Gastrocnemius medialis (tissue), 4 donors: ENCODE results near the gene TET2. TPM values are rescaled to one million over a fixed set of nuclear protein-coding genes. Genes with fewer than 3 reads are reported as not detected.

Source experiments
- ATAC-seq, 2 donors: fragments of 150-250 bp; one replicate each; pipeline ENCODE4 v1.9.1; 2016
- DNase-seq, 2 donors: peaks; one replicate each; pipeline ENCODE4 v3.0.0-alpha.2; 2019
- H3K27ac ChIP-seq, 4 donors: fragments of 200-600 bp; sonication (generic); 1 replicate in 1 of 4; 2 replicates in 3 of 4; pipeline ENCODE4 v1.5.1; 2016 to 2018; ENCODE audit warnings: mild to moderate bottlenecking in 2 of 4, moderate library complexity in 1 of 4
- H3K27me3 ChIP-seq, 3 donors: fragments of 200-600 bp; sonication (generic) in 2 of 3; 1 replicate in 1 of 3; 2 replicates in 2 of 3; pipeline versions ENCODE4 v1.5.1 to v1.6.0; 2016 to 2019; ENCODE audit warnings: mild to moderate bottlenecking in 1 of 3, moderate library complexity in 1 of 3
- H3K36me3 ChIP-seq, 2 donors: fragments of 200-600 bp; sonication (generic) in 1 of 2; one replicate each; pipeline ENCODE4 v1.5.1; 2017 to 2018
- H3K4me1 ChIP-seq, 2 donors: fragments of 200-600 bp; sonication (generic) in 1 of 2; one replicate each; pipeline ENCODE4 v1.5.1; 2016 to 2017; ENCODE audit warnings: mild to moderate bottlenecking in 2 of 2
- H3K4me3 ChIP-seq, 4 donors: fragments of 200-600 bp; sonication (generic) in 3 of 4; 1 replicate in 1 of 4; 2 replicates in 3 of 4; pipeline ENCODE4 v1.5.1; 2016 to 2019; ENCODE audit warnings: mild to moderate bottlenecking in 2 of 4
- H3K9me3 ChIP-seq, 3 donors: fragments of 200-600 bp; sonication (generic) in 2 of 3; 1 replicate in 1 of 3; 2 replicates in 2 of 3; pipeline ENCODE4 v1.5.1; 2016 to 2019
- CTCF ChIP-seq, 5 experiments: fragments of 450-650 bp in 3 of 5; fragments of 200-600 bp in 2 of 5; sonication (generic) in 2 of 5; IDR thresholded peaks in 4 of 5; conservative IDR thresholded peaks in 1 of 5; 1 replicate in 4 of 5; 2 replicates in 1 of 5; pipeline ENCODE4 v1.5.1; 2016 to 2019; ENCODE audit warnings: antibody characterized with exemption in 5 of 5, mild to moderate bottlenecking in 3 of 5, moderate library complexity in 3 of 5
- POLR2A ChIP-seq, 2 donors: fragments of 450-650 bp; IDR thresholded peaks; one replicate each; pipeline ENCODE4 v1.6.1; 2017; ENCODE audit warnings: antibody characterized with exemption in 2 of 2, mild to moderate bottlenecking in 2 of 2, moderate library complexity in 2 of 2
- in situ Hi-C, 4 donors: fragments of 200-750 bp; cut with MboI; loops; one replicate each; pipeline versions ENCODE4 v1.15.0 to v1.8.0; 2017; ENCODE audit warnings: low sequenced_read_pairs in 4 of 4
- intact Hi-C: fragments of 100-400 bp; cut with DNase I; formaldehyde crosslinking; loops from one replicate; pipeline ENCODE4 v1.15.1; 2023; ENCODE audit warnings: low total_unique reads
- total RNA-seq, 4 donors: library from RNA; depleted of rRNA; stranded (reverse); fragments of >200 nt; gene quantifications; one replicate each; pipeline versions ENCODE4 v1.1.0 to v1.2.3, GENCODE V29; 2016

Gene TET2
- total RNA-seq, 4 donors from 2014 or later = 12.9 to 18.0 (median 16.4) TPM

- Histone ChIP-seq H3K27ac (no peak overlapping the region), H3K9me3 (no peaks in the 10 kb centered on the region), H3K27me3 (no peaks in the 10 kb centered on the region), H3K36me3 (peaks cover 0 to 14% of the 10 kb centered on the region in 2 donors), H3K4me1 (peaks cover 0 to 6% of the 10 kb centered on the region in 2 donors), H3K4me3 (no peak overlapping the region)
- no peak for TF ChIP-seq POLR2A (IDR thresholded peaks at IDR 0.05)
- in situ Hi-C loops (no loop called here), intact Hi-C loops (no loop called here)
- no peak for ATAC-seq
- no peak for DNase-seq
These were observed 83.6 kb downstream of the TET2 start for GRCh38 chr4:105230287-105230686.

GRCh38 chr4:105232374-105232773 lies 85.7 kb downstream of the TET2 start:
- DNase-seq (no peak), ATAC-seq (no peak)
- in situ Hi-C loops (no loop called here), intact Hi-C loops (no loop called here)
- H3K27me3 ChIP-seq = no peaks in the 10 kb centered on the region
- TF ChIP-seq POLR2A (IDR thresholded peaks at IDR 0.05) = no peak
- no peak for TF ChIP-seq CTCF (IDR thresholded peaks at IDR 0.05 in 4 of 5, conservative IDR thresholded peaks at IDR 0.05 in 1 of 5)
- H3K4me1 ChIP-seq = no peaks in the 10 kb centered on the region
- H3K36me3 ChIP-seq = peaks cover 0 to 22% of the 10 kb centered on the region in 2 donors
- no peaks in the 10 kb centered on the region for H3K9me3 ChIP-seq
- H3K4me3 ChIP-seq = no peak overlapping the region
- H3K27ac ChIP-seq = no peak overlapping the region

- no peak overlapping the region for H3K4me3 ChIP-seq
- no peak for ATAC-seq
- intact Hi-C loops = no loop called here
- TF ChIP-seq CTCF (IDR thresholded peaks at IDR 0.05 in 4 of 5, conservative IDR thresholded peaks at IDR 0.05 in 1 of 5) (no peak), POLR2A (IDR thresholded peaks at IDR 0.05) (no peak)
- H3K27me3 ChIP-seq = no peaks in the 10 kb centered on the region
- H3K36me3 ChIP-seq = peaks cover 0 to 22% of the 10 kb centered on the region in 2 donors
- in situ Hi-C loops = no loop called here
- no peaks in the 10 kb centered on the region for H3K9me3 ChIP-seq
- no peak overlapping the region for H3K27ac ChIP-seq
- no peaks in the 10 kb centered on the region for H3K4me1 ChIP-seq
- no peak for DNase-seq
These were observed 87.9 kb downstream of the TET2 start for GRCh38 chr4:105234582-105234981.

- Histone ChIP-seq H3K4me3 (no peak overlapping the region), H3K9me3 (no peaks in the 10 kb centered on the region), H3K27me3 (no peaks in the 10 kb centered on the region), H3K36me3 (peaks cover 0 to 22% of the 10 kb centered on the region in 2 donors), H3K4me1 (peaks cover 1 to 4% of the 10 kb centered on the region in 2 donors), H3K27ac (no peak overlapping the region)
- ATAC-seq (no peak), DNase-seq (no peak)
- TF ChIP-seq CTCF (IDR thresholded peaks at IDR 0.05 in 4 of 5, conservative IDR thresholded peaks at IDR 0.05 in 1 of 5) (no peak), POLR2A (IDR thresholded peaks at IDR 0.05) (no peak)
- in situ Hi-C loops (no loop called here), intact Hi-C loops (no loop called here)
These were observed 89.7 kb downstream of the TET2 start for GRCh38 chr4:105236202-105236915.

GRCh38 chr4:105236916-105237311 lies 90.2 kb downstream of the TET2 start:
- Histone ChIP-seq H3K4me3 (no peak overlapping the region), H3K36me3 (peaks cover 0 to 22% of the 10 kb centered on the region in 2 donors), H3K27me3 (no peaks in the 10 kb centered on the region), H3K4me1 (peaks cover 4 to 6% of the 10 kb centered on the region in 2 donors), H3K9me3 (no peaks in the 10 kb centered on the region), H3K27ac (no peak overlapping the region)
- ATAC-seq (no peak), DNase-seq (no peak)
- in situ Hi-C loops = no loop called here
- intact Hi-C loops = no loop called here
- TF ChIP-seq CTCF (IDR thresholded peaks at IDR 0.05 in 4 of 5, conservative IDR thresholded peaks at IDR 0.05 in 1 of 5) (no peak), POLR2A (IDR thresholded peaks at IDR 0.05) (no peak)
